Measurements from ENCODE around the gene VPS8. TPM values are rescaled to one million over a fixed set of nuclear protein-coding genes. Genes with fewer than 3 reads are reported as not detected.

The VPS8 gene
- total and polyA plus RNA-seq, 4 donors: 49.3 to 155 (median 66.4) TPM

DNA sequence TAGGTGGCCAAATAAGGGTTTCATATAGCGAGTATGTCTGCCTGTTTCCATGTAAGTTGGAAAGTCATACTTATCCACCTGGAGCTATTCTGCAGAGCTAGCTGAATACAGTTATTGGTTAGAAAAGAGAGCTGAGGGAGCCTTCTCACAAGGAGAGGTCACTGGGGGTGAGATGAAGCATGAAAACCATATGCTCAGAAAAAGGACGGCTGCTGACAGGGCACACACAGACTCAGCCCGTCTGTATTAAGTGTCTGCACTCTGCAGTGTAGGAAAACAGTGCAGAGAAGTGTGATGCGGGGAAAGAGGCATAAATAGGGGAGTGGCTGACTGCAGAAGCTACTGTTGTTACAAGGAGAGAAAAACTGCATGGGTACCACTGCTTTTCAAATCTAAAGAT is 282.7 kb downstream of the VPS8 start:
- peak in 1 of 6 donors; percentile 76 for DNase-seq (ENCODE audit: low read depth in 4 of 6, low spot score in 6 of 6)
- 33% methylated on average over 3 of the region's 4 CpGs for WGBS (ENCODE audit: insufficient coverage)
- Histone ChIP-seq H3K27me3 (ENCODE audit: control insufficient read depth, insufficient read depth, low read length) (no peaks in the 10 kb centered on the region), H3K36me3 (ENCODE audit: control insufficient read depth, insufficient read depth, low read length) (peaks cover 2% of the 10 kb centered on the region), H3K4me3 (ENCODE audit: low read depth, low read length) (no peak overlapping the region), H3K27ac (ENCODE audit: low read depth, low read length) (no peak overlapping the region), H3K9me3 (ENCODE audit: control insufficient read depth, insufficient read depth, low read length) (no peaks in the 10 kb centered on the region), H3K4me1 (ENCODE audit: control insufficient read depth, insufficient read depth, low read length) (no peaks in the 10 kb centered on the region)

Other genes starting within 250 kb of the VPS8 start
- gene MAGEF1, start 100.1 kb upstream of the VPS8 start, total RNA-seq: 10 to 100 TPM; 29.8 to 46.6 TPM
- gene MAGEF1, start 100.1 kb upstream of the VPS8 start, polyA plus RNA-seq (ENCODE audit: insufficient read length in 2 of 2): 10 to 100 TPM; 83.0 to 97.2 TPM